Tibial nerve (tissue), 4 donors: Measurements from ENCODE around the gene CBL.

Source experiments
- EP300 ChIP-seq, 2 donors: sonication (generic); formaldehyde crosslinking; IDR thresholded peaks; one replicate each; pipeline ENCODE4 v1.6.1; 2017; ENCODE audit warnings: antibody characterized with exemption in 2 of 2, mild to moderate bottlenecking in 1 of 2
- POLR2A ChIP-seq, 2 donors: fragments of 450-650 bp; IDR thresholded peaks; one replicate each; pipeline ENCODE4 v1.6.1; 2017; ENCODE audit warnings: antibody characterized with exemption in 2 of 2, mild to moderate bottlenecking in 2 of 2, moderate library complexity in 2 of 2
- TF ChIP-seq, protein P1 (sequence below), 5 experiments: fragments of 200-600 bp in 3 of 5; fragments of 450-650 bp in 2 of 5; sonication (generic) in 3 of 5; IDR thresholded peaks; one replicate each; pipeline ENCODE4 v1.5.1; 2016 to 2019; ENCODE audit warnings: antibody characterized with exemption in 5 of 5, mild to moderate bottlenecking in 3 of 5, moderate library complexity in 2 of 5

- TF ChIP-seq, protein P1, sequence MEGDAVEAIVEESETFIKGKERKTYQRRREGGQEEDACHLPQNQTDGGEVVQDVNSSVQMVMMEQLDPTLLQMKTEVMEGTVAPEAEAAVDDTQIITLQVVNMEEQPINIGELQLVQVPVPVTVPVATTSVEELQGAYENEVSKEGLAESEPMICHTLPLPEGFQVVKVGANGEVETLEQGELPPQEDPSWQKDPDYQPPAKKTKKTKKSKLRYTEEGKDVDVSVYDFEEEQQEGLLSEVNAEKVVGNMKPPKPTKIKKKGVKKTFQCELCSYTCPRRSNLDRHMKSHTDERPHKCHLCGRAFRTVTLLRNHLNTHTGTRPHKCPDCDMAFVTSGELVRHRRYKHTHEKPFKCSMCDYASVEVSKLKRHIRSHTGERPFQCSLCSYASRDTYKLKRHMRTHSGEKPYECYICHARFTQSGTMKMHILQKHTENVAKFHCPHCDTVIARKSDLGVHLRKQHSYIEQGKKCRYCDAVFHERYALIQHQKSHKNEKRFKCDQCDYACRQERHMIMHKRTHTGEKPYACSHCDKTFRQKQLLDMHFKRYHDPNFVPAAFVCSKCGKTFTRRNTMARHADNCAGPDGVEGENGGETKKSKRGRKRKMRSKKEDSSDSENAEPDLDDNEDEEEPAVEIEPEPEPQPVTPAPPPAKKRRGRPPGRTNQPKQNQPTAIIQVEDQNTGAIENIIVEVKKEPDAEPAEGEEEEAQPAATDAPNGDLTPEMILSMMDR (IDR thresholded peaks at IDR 0.05): peak; percentile 84 to 97 (median 89)
- TF ChIP-seq POLR2A (IDR thresholded peaks at IDR 0.05) (no peak), EP300 (IDR thresholded peaks at IDR 0.05) (peak in 1 of 2 donors; percentile 66)
Measured at GRCh38 chr11:119356349-119357031, 150.4 kb downstream of the CBL start.
